Activated CD8-positive, alpha-beta memory T cell treated with anti-CD3 and anti-CD28 coated beads, Interleukin-2, amount 50 U/mL, for 24 hours (primary cell): ENCODE data around the gene TNS3.

ENCODE experiments used
- DNase-seq: peaks from one replicate; pipeline ENCODE4 v3.0.0-alpha.2; 2020; ENCODE audit errors: extremely low read depth

Gene TNS3

GRCh38 chr7:47540387-47541350 lies 41.2 kb downstream of the TNS3 start:
- no peak for DNase-seq

- DNase-seq: no peak
Measured at GRCh38 chr7:47540053-47540386, 41.9 kb downstream of the TNS3 start.

- DNase-seq: no peak
Measured at GRCh38 chr7:47539398-47540052, 42.4 kb downstream of the TNS3 start.

GRCh38 chr7:47538846-47539311 lies 43.0 kb downstream of the TNS3 start:
- DNase-seq: no peak

GRCh38 chr7:47537716-47538675 lies 43.9 kb downstream of the TNS3 start:
- DNase-seq: no peak

GRCh38 chr7:47536661-47537611 lies 45.0 kb downstream of the TNS3 start:
- DNase-seq: no peak

- no peak for DNase-seq
Measured at GRCh38 chr7:47535704-47536628, 45.9 kb downstream of the TNS3 start.

- DNase-seq: no peak
Measured at GRCh38 chr7:47535035-47535703, 46.7 kb downstream of the TNS3 start.

GRCh38 chr7:47534322-47535034 lies 47.4 kb downstream of the TNS3 start:
- no peak for DNase-seq

- DNase-seq: no peak
Measured at GRCh38 chr7:47531584-47532492, 50.1 kb downstream of the TNS3 start.

- DNase-seq: no peak
Measured at GRCh38 chr7:47529826-47530555, 51.9 kb downstream of the TNS3 start.

GRCh38 chr7:47529405-47529804 lies 52.5 kb downstream of the TNS3 start:
- no peak for DNase-seq

- no peak for DNase-seq
Measured at GRCh38 chr7:47528471-47528870, 53.4 kb downstream of the TNS3 start.

- no peak for DNase-seq
Measured at GRCh38 chr7:47526466-47526865, 55.4 kb downstream of the TNS3 start.

- DNase-seq: no peak
Measured at GRCh38 chr7:47525066-47525623, 56.8 kb downstream of the TNS3 start.

- no peak for DNase-seq
Measured at GRCh38 chr7:47523401-47523800, 58.5 kb downstream of the TNS3 start.
